ENCODE measurements around the gene TRIM60. TPM values are rescaled to one million over a fixed set of nuclear protein-coding genes. Genes with fewer than 3 reads are reported as not detected.

The TRIM60 gene
- total and polyA plus RNA-seq, 2 of the 4 experiments (the other 2 are of a cell fraction): not detected

- H3K36me3 ChIP-seq (ENCODE audit: control insufficient read depth, insufficient read depth, low read length): no peaks in the 10 kb centered on the region
- no peak overlapping the region for H3K23ac ChIP-seq (ENCODE audit: low read depth, low read length)
- TF ChIP-seq POLR2A (IDR thresholded peaks at IDR 0.05; ENCODE audit: low read depth, low read length) (no peak), NFE2L2 (IDR thresholded peaks at IDR 0.05; ENCODE audit: low read depth, low read length) (no peak), MAZ (IDR thresholded peaks at IDR 0.05; ENCODE audit: borderline replicate concordance, low read depth, low read length) (no peak), MAFK (IDR thresholded peaks at IDR 0.05; ENCODE audit: low read depth, low read length) (no peak), MXI1 (IDR thresholded peaks at IDR 0.05; ENCODE audit: borderline replicate concordance, low read depth, low read length) (no peak), BHLHE40 (IDR thresholded peaks at IDR 0.05; ENCODE audit: low read depth, low read length) (no peak), CEBPB (IDR thresholded peaks at IDR 0.05; ENCODE audit: low read depth, low read length) (no peak), USF2 (IDR thresholded peaks at IDR 0.05; ENCODE audit: low read depth, low read length) (no peak), FOS (IDR thresholded peaks at IDR 0.05; ENCODE audit: low read depth, low read length) (no peak), SMC3 (IDR thresholded peaks at IDR 0.05; ENCODE audit: low read depth, low read length) (no peak), RFX5 (IDR thresholded peaks at IDR 0.05; ENCODE audit: low read depth, low read length) (no peak)
- TF ChIP-seq, protein P1, sequence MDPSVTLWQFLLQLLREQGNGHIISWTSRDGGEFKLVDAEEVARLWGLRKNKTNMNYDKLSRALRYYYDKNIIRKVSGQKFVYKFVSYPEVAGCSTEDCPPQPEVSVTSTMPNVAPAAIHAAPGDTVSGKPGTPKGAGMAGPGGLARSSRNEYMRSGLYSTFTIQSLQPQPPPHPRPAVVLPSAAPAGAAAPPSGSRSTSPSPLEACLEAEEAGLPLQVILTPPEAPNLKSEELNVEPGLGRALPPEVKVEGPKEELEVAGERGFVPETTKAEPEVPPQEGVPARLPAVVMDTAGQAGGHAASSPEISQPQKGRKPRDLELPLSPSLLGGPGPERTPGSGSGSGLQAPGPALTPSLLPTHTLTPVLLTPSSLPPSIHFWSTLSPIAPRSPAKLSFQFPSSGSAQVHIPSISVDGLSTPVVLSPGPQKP (IDR thresholded peaks at IDR 0.05; ENCODE audit: borderline replicate concordance, low read depth, low read length): no peak
- TF ChIP-seq, protein P2, sequence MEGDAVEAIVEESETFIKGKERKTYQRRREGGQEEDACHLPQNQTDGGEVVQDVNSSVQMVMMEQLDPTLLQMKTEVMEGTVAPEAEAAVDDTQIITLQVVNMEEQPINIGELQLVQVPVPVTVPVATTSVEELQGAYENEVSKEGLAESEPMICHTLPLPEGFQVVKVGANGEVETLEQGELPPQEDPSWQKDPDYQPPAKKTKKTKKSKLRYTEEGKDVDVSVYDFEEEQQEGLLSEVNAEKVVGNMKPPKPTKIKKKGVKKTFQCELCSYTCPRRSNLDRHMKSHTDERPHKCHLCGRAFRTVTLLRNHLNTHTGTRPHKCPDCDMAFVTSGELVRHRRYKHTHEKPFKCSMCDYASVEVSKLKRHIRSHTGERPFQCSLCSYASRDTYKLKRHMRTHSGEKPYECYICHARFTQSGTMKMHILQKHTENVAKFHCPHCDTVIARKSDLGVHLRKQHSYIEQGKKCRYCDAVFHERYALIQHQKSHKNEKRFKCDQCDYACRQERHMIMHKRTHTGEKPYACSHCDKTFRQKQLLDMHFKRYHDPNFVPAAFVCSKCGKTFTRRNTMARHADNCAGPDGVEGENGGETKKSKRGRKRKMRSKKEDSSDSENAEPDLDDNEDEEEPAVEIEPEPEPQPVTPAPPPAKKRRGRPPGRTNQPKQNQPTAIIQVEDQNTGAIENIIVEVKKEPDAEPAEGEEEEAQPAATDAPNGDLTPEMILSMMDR (conservative IDR thresholded peaks at IDR 0.05; ENCODE audit: low read depth, low read length): no peak
- CTCF ChIA-PET: no interaction called here
- no peak overlapping the region for H2BK15ac ChIP-seq (ENCODE audit: low read depth, low read length)
- H3K9me3 ChIP-seq (ENCODE audit: control insufficient read depth, insufficient read depth, low read length): no peaks in the 10 kb centered on the region
- intact Hi-C loops (cut with micrococcal nuclease): no loop called here
- no peaks in the 10 kb centered on the region for H3K9me1 ChIP-seq (ENCODE audit: insufficient read depth, low read length)
- H4K91ac ChIP-seq (ENCODE audit: insufficient read depth, low read depth, low read length): no peak overlapping the region
- no peak overlapping the region for H2AFZ ChIP-seq (replicated peaks; ENCODE audit: low read length, poor library complexity)
- H3K14ac ChIP-seq (replicated peaks; ENCODE audit: low read depth, low read length): no peak overlapping the region
- no peak for DNase-seq
- H3K4ac ChIP-seq (ENCODE audit: low read depth, low read length): no peak overlapping the region
- no peak overlapping the region for H3K27ac ChIP-seq (ENCODE audit: insufficient read depth, low read length)
- no peak overlapping the region for H2BK120ac ChIP-seq (ENCODE audit: low read depth, low read length)
- H4K8ac ChIP-seq (ENCODE audit: low read depth in 2 of 2, low read length in 2 of 2): no peak overlapping the region
- H3K9ac ChIP-seq (ENCODE audit: low read depth, low read length): no peak overlapping the region
- in situ Hi-C loops (cut with MboI; ENCODE audit: low sequenced_read_pairs): no loop called here
- H4K20me1 ChIP-seq (ENCODE audit: insufficient read depth, low read length): no peaks in the 10 kb centered on the region
- dilution Hi-C loops (cut with HindIII; ENCODE audit: low sequenced_read_pairs, unreplicated experiment): no loop called here
- H2AK9ac ChIP-seq (replicated peaks; ENCODE audit: low read depth, low read length, poor library complexity): no peak overlapping the region
- ATAC-seq (ENCODE audit: low read depth): no peak
- H3K4me2 ChIP-seq (ENCODE audit: low read depth, low read length): no peak overlapping the region
- no peaks in the 10 kb centered on the region for H3K27me3 ChIP-seq (ENCODE audit: control insufficient read depth, insufficient read depth, low read length)
- POLR2A ChIA-PET (ENCODE audit: unreplicated experiment): no interaction called here
- H3K4me3 ChIP-seq (ENCODE audit: insufficient read depth, low read depth, low read length): no peak overlapping the region
- H2BK20ac ChIP-seq (ENCODE audit: low read depth, low read length): no peak overlapping the region
- H3K79me1 ChIP-seq (ENCODE audit: low read depth in 1 of 2, low read length in 2 of 2): no peaks in the 10 kb centered on the region
- no peak overlapping the region for H4K5ac ChIP-seq (ENCODE audit: low read depth, low read length)
- H2BK5ac ChIP-seq (ENCODE audit: low read depth, low read length, poor library complexity, severe bottlenecking): no peak overlapping the region
- 40% methylated on average over 2 of the region's 5 CpGs; no CpG with 5 or more reads in 1 of the 2 experiments for WGBS, 2 experiments (ENCODE audit: extremely low coverage in 2 of 2, insufficient read length in 1 of 2)
- H2AK5ac ChIP-seq (ENCODE audit: low read depth, low read length): no peak overlapping the region
- no peaks in the 10 kb centered on the region for H3K4me1 ChIP-seq (ENCODE audit: control insufficient read depth, insufficient read depth, low read length)
- H3K18ac ChIP-seq (ENCODE audit: low read depth, low read length): no peak overlapping the region
- BruUV-seq (replicated peaks): no TSS peak
- H3K56ac ChIP-seq (ENCODE audit: extremely low read depth, insufficient read depth, low read length): no peak overlapping the region
Observed at GRCh38 chr4:165048170-165048569, 16.4 kb downstream of the TRIM60 start.
